Panc1 (cell line): ENCODE results near the gene PTPRF. TPM values are rescaled to one million over a fixed set of nuclear protein-coding genes. Genes with fewer than 3 reads are reported as not detected.

Source experiments
- ATAC-seq: fragments of 200-7000 bp; cut with Tn5 transposase; 2 replicates; pipeline ENCODE4 v1.9.1; 2020; ENCODE audit warnings: mild to moderate bottlenecking, moderate library complexity
- BruUV-seq: library from RNA; stranded (reverse); fragments of 400-500 nt; replicated peaks from 2 replicates; lab custom pipeline; 2021; lab: Mats Ljungman, UMichigan
- CTCF ChIA-PET: fragments of 300-600 bp; sonication (Branson Sonifier 250); formaldehyde crosslinking; loops from one replicate; lab custom pipeline; 2022; ENCODE audit warnings: antibody characterized with exemption; lab: Charles Lee
- POLR2A ChIA-PET: fragments of 300-600 bp; sonication (Branson Sonifier 250); formaldehyde crosslinking; loops from one replicate; lab custom pipeline; 2022; ENCODE audit warnings: antibody characterized with exemption; lab: Charles Lee
- DNase-seq: peaks from one replicate; pipeline ENCODE4 v3.0.0-alpha.2; 2010; ENCODE audit warnings: low read depth, low spot score
- H3K27ac ChIP-seq: 2 replicates; pipeline ENCODE4 v1.5.1; 2011; ENCODE audit warnings: mild to moderate bottlenecking, low read length, inconsistent platforms
- H3K27me3 ChIP-seq: fragments of 200-500 bp; sonication (Bioruptor generic); 2 replicates; pipeline ENCODE4 v1.6.0; 2014; ENCODE audit warnings: low read length, inconsistent platforms; ENCODE audit not compliant: control insufficient read depth, insufficient read depth
- H3K36me3 ChIP-seq: fragments of 200-500 bp; sonication (Bioruptor generic); 2 replicates; pipeline ENCODE4 v1.5.1; 2014; ENCODE audit warnings: inconsistent platforms, mild to moderate bottlenecking, low read length, moderate library complexity; ENCODE audit not compliant: control insufficient read depth, insufficient read depth
- H3K4me1 ChIP-seq: 2 replicates; pipeline ENCODE4 v1.5.1; 2011; ENCODE audit warnings: inconsistent platforms, mild to moderate bottlenecking, low read length, moderate library complexity; ENCODE audit not compliant: control insufficient read depth, insufficient read depth
- H3K4me3 ChIP-seq, 2 experiments: 2 replicates each; pipeline ENCODE4 v1.5.1; 2011 to 2012; ENCODE audit warnings: low read depth in 2 of 2, low read length in 2 of 2, mild to moderate bottlenecking in 2 of 2, inconsistent platforms in 1 of 2, moderate library complexity in 1 of 2
- H3K9me3 ChIP-seq: fragments of 200-500 bp; sonication (Bioruptor generic); 2 replicates; pipeline ENCODE4 v1.5.1; 2014; ENCODE audit warnings: low read depth, mild to moderate bottlenecking, inconsistent platforms, low read length, moderate library complexity; ENCODE audit not compliant: control insufficient read depth, insufficient read depth
- CTCF ChIP-seq: fragments of 450-650 bp; IDR thresholded peaks from 2 replicates; pipeline ENCODE4 v1.5.1; 2017; ENCODE audit warnings: mild to moderate bottlenecking
- POLR2AphosphoS5 ChIP-seq: IDR thresholded peaks from 2 replicates; pipeline ENCODE4 v1.6.1; 2012; ENCODE audit warnings: mild to moderate bottlenecking, low read depth, low read length, moderate library complexity
- REST ChIP-seq, 2 experiments: IDR thresholded peaks; 2 replicates each; pipeline ENCODE4 v1.6.1; 2011 to 2012; ENCODE audit warnings: low read depth in 2 of 2, control low read depth in 1 of 2, low read length in 1 of 2, mild to moderate bottlenecking in 1 of 2, moderate library complexity in 1 of 2; ENCODE audit not compliant: insufficient read depth in 1 of 2
- SIN3A ChIP-seq: IDR thresholded peaks from 2 replicates; pipeline ENCODE4 v1.6.1; 2012; ENCODE audit warnings: low read depth, mild to moderate bottlenecking, low read length, moderate library complexity, borderline replicate concordance; ENCODE audit not compliant: insufficient read depth
- TCF7L2 ChIP-seq: IDR thresholded peaks from 2 replicates; pipeline ENCODE4 v1.6.1; 2011; ENCODE audit warnings: mild to moderate bottlenecking, low read depth, low read length, inconsistent platforms
- in situ Hi-C: cut with HindIII; loops from 2 replicates; pipeline ENCODE4 v1.10.0; 2016; ENCODE audit warnings: low sequenced_read_pairs, low pct_unique_long_range_greater_than_20kb
- intact Hi-C: fragments of 100-400 bp; cut with micrococcal nuclease; formaldehyde crosslinking; loops from one replicate; pipeline ENCODE4 v1.10.0; 2022; ENCODE audit not compliant: unreplicated experiment
- total RNA-seq: library from RNA; stranded (reverse); gene quantifications from one replicate; pipeline ENCODE4 v1.2.1, GENCODE V29; 2021; ENCODE audit not compliant: unreplicated experiment

PTPRF gene
- total RNA-seq, 1 experiment from 2014 or later = 77.5 TPM

- H3K9me3 ChIP-seq = no peaks in the 10 kb centered on the region
- no peaks in the 10 kb centered on the region; the same call in 1 of the 2 replicates for H3K27me3 ChIP-seq
- intact Hi-C loops (no loop called here), in situ Hi-C loops (no loop called here)
- POLR2A ChIA-PET = no interaction called here
- no TSS peak for BruUV-seq
- H3K4me1 ChIP-seq = no peaks in the 10 kb centered on the region
- no peak for TF ChIP-seq SIN3A
- TF ChIP-seq CTCF = no peak
- no peak for TF ChIP-seq REST (IDR thresholded peaks at IDR 0.05; ENCODE audit: insufficient read depth in 1 of 2, low read depth in 2 of 2, low read length in 1 of 2)
- TF ChIP-seq POLR2AphosphoS5 = no peak
- TF ChIP-seq TCF7L2 = no peak
- H3K36me3 ChIP-seq = no peaks in the 10 kb centered on the region
- H3K4me3 ChIP-seq = no peak overlapping the region
- DNase-seq (no peak), ATAC-seq (no peak)
- no peak overlapping the region for H3K27ac ChIP-seq
- CTCF ChIA-PET = no interaction called here
Measured at GRCh38 chr1:43518935-43519686, 11.6 kb upstream of the PTPRF start.

GRCh38 chr1:43520100-43520778 lies 10.4 kb upstream of the PTPRF start:
- no peak for TF ChIP-seq TCF7L2
- TF ChIP-seq POLR2AphosphoS5 = no peak
- no peak for TF ChIP-seq CTCF
- no peak for TF ChIP-seq REST (IDR thresholded peaks at IDR 0.05; ENCODE audit: insufficient read depth in 1 of 2, low read depth in 2 of 2, low read length in 1 of 2)
- TF ChIP-seq SIN3A = no peak
- in situ Hi-C loops (no loop called here), intact Hi-C loops (loop anchor here (10.0 kb wide), 1 partner anchor 415 kb away; the partner anchor contains the start of gene ARTN)
- ATAC-seq = no peak
- Histone ChIP-seq H3K27ac (no peak overlapping the region), H3K4me1 (no peaks in the 10 kb centered on the region), H3K27me3 (no peaks in the 10 kb centered on the region; the same call in 1 of the 2 replicates), H3K36me3 (no peaks in the 10 kb centered on the region), H3K9me3 (no peaks in the 10 kb centered on the region), H3K4me3 (no peak overlapping the region)
- BruUV-seq = no TSS peak
- CTCF ChIA-PET = no interaction called here
- POLR2A ChIA-PET = no interaction called here
- no peak for DNase-seq
